Neural crest cell (in vitro differentiated cells): ENCODE results near the gene MARCHF10. TPM values are rescaled to one million over a fixed set of nuclear protein-coding genes. Genes with fewer than 3 reads are reported as not detected.
"Not testable (repeated sequence)": the region's sequence is repeated elsewhere in the genome, so short reads cannot be mapped to it uniquely, and the experiment has no call there.

ENCODE experiments used
- DNase-seq: peaks from one replicate; pipeline ENCODE4 v3.0.0; 2021; ENCODE audit warnings: low read depth, mixed read lengths, low spot score
- H3K27ac Mint-ChIP-seq: one replicate; pipeline ENCODE4 v1.8.0; 2021; ENCODE audit warnings: mild to moderate bottlenecking, mixed read lengths; ENCODE audit not compliant: unreplicated experiment
- H3K27me3 Mint-ChIP-seq: 2 replicates; pipeline ENCODE4 v1.8.0; 2021; ENCODE audit warnings: low read depth, mild to moderate bottlenecking, mixed read lengths
- H3K36me3 Mint-ChIP-seq: 2 replicates; pipeline ENCODE4 v1.8.0; 2021; ENCODE audit warnings: low read depth, mild to moderate bottlenecking, mixed read lengths
- H3K4me1 Mint-ChIP-seq: 2 replicates; pipeline ENCODE4 v1.8.0; 2021; ENCODE audit warnings: mixed read lengths
- H3K4me3 Mint-ChIP-seq: one replicate; pipeline ENCODE4 v1.8.0; 2021; ENCODE audit warnings: mild to moderate bottlenecking, mixed read lengths
- H3K9me3 Mint-ChIP-seq: 2 replicates; pipeline ENCODE4 v1.8.0; 2021; ENCODE audit warnings: mixed read lengths
- total RNA-seq: library from RNA; stranded (reverse); gene quantifications from 2 replicates; pipeline ENCODE4 v1.2.1, GENCODE V29; 2021
- TF ChIP-seq, protein P1 (sequence below): fragments of 200-600 bp; sonication (generic); conservative IDR thresholded peaks from 2 replicates; pipeline ENCODE4 v1.5.0; 2021; ENCODE audit warnings: antibody characterized with exemption, mild to moderate bottlenecking

Gene MARCHF10
- total RNA-seq, 1 donor from 2014 or later, result 0.23 TPM

DNA sequence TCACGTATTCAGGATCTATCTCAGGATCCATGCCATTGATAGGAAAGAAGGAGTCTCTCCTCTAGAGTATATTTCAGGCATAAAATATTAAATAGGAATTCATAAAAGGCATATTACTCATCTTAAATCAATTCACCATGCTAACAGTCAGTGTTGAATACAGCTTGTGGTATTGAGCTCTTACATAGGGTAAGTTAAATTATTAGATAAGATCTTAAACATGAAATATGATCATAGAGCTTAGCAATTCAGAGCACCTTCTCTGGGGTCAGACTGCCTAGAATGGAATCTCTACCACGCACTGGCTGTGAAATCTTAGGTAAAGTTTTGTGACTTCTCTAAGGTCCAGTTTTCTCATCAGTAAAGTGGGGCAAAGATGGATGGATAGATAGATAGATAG lies 20.7 kb downstream of the MARCHF10 start:
- H3K27me3 Mint-ChIP-seq, result no peaks in the 10 kb centered on the region
- H3K9me3 Mint-ChIP-seq, result peaks cover 7% of the 10 kb centered on the region
- peaks cover 15% of the 10 kb centered on the region for H3K4me1 Mint-ChIP-seq

DNA sequence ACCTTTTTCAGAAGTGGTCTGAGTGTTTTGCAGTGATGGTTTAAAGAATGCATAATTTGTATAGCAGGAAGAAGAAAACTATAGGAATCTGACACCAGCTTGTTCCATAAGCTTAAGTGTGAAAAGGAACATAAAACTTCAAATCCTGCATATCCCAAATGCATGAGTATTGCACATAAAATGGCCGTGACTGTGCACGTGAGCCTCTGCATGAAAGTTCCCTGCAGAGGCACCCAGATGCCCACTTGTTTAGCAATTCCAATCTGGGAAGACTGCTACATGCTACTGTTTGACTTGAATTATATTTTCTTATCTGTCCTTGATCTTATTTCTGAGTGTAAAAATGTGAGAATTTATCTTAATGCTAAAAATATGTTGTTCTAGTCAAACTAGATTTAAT lies 21.5 kb downstream of the MARCHF10 start:
- Mint-ChIP-seq H3K27me3 (no peaks in the 10 kb centered on the region), H3K4me3 (no peak overlapping the region), H3K27ac (no peak overlapping the region), H3K9me3 (peaks cover 7% of the 10 kb centered on the region), H3K4me1 (peaks cover 9% of the 10 kb centered on the region), H3K36me3 (peaks cover 5% of the 10 kb centered on the region)
- no peak for DNase-seq
- TF ChIP-seq, protein P1, sequence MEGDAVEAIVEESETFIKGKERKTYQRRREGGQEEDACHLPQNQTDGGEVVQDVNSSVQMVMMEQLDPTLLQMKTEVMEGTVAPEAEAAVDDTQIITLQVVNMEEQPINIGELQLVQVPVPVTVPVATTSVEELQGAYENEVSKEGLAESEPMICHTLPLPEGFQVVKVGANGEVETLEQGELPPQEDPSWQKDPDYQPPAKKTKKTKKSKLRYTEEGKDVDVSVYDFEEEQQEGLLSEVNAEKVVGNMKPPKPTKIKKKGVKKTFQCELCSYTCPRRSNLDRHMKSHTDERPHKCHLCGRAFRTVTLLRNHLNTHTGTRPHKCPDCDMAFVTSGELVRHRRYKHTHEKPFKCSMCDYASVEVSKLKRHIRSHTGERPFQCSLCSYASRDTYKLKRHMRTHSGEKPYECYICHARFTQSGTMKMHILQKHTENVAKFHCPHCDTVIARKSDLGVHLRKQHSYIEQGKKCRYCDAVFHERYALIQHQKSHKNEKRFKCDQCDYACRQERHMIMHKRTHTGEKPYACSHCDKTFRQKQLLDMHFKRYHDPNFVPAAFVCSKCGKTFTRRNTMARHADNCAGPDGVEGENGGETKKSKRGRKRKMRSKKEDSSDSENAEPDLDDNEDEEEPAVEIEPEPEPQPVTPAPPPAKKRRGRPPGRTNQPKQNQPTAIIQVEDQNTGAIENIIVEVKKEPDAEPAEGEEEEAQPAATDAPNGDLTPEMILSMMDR, result no peak

More for the DNA sequence above, 20.7 kb downstream of the MARCHF10 start:
- Mint-ChIP-seq H3K4me3 (no peak overlapping the region), H3K27ac (no peak overlapping the region), H3K36me3 (peaks cover 5% of the 10 kb centered on the region)
- TF ChIP-seq, protein P1, result no peak
- DNase-seq, result no peak

- DNase-seq, H3K4me1 Mint-ChIP-seq, H3K36me3 Mint-ChIP-seq, H3K4me3 Mint-ChIP-seq, H3K27ac Mint-ChIP-seq, H3K27me3 Mint-ChIP-seq, H3K9me3 Mint-ChIP-seq: not testable (repeated sequence)
Measured at GRCh38 chr17:62785983-62786382, 22.1 kb downstream of the MARCHF10 start.

- peaks cover 5% of the 10 kb centered on the region for H3K36me3 Mint-ChIP-seq
- TF ChIP-seq, protein P1, result no peak
- H3K27ac Mint-ChIP-seq, result no peak overlapping the region
- peaks cover 7% of the 10 kb centered on the region for H3K9me3 Mint-ChIP-seq
- DNase-seq, result no peak
- no peak overlapping the region for H3K4me3 Mint-ChIP-seq
- no peaks in the 10 kb centered on the region for H3K27me3 Mint-ChIP-seq
- peaks cover 17% of the 10 kb centered on the region for H3K4me1 Mint-ChIP-seq
Measured at GRCh38 chr17:62782730-62783270, 25.3 kb downstream of the MARCHF10 start.

GRCh38 chr17:62781831-62782251 lies 26.3 kb downstream of the MARCHF10 start:
- Mint-ChIP-seq H3K9me3 (peaks cover 10% of the 10 kb centered on the region), H3K4me3 (no peak overlapping the region), H3K27me3 (no peaks in the 10 kb centered on the region), H3K27ac (no peak overlapping the region), H3K36me3 (peaks cover 5% of the 10 kb centered on the region), H3K4me1 (peaks cover 21% of the 10 kb centered on the region)
- TF ChIP-seq, protein P1, result no peak
- no peak for DNase-seq

DNA sequence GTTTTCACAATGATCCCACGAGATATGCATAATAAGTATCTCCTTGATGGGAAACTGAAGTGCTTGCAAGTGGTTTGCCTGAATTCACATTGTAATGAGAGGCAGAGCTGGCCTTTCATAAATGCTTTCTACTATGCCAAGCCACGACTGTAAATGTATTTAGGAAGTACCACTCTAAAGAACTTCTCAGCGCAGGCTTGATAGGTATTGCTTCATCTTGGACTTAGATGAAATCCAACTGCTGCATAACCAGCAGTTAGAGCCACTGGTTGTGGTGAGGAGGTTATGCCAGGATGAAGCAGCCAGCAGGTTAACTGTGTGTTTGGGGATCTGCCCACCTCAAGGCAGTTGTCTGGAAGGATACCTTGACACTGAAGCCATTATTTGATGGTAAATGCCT lies 26.8 kb downstream of the MARCHF10 start:
- peaks cover 23% of the 10 kb centered on the region for H3K4me1 Mint-ChIP-seq
- peaks cover 5% of the 10 kb centered on the region for H3K36me3 Mint-ChIP-seq
- H3K27ac Mint-ChIP-seq, result no peak overlapping the region
- DNase-seq, result no peak
- TF ChIP-seq, protein P1, result no peak
- H3K9me3 Mint-ChIP-seq, result peaks cover 10% of the 10 kb centered on the region
- H3K27me3 Mint-ChIP-seq, result no peaks in the 10 kb centered on the region
- H3K4me3 Mint-ChIP-seq, result no peak overlapping the region
